H1 (cell line): Measurements from ENCODE around the gene RCOR2. TPM values are rescaled to one million over a fixed set of nuclear protein-coding genes. Genes with fewer than 3 reads are reported as not detected.

ENCODE experiments used
- CHD1 ChIP-seq: IDR thresholded peaks from 2 replicates; pipeline ENCODE4 v1.6.1; 2012; ENCODE audit warnings: low read depth, low read length, improper control_type of control experiment
- CTCF ChIP-seq, 3 experiments: IDR thresholded peaks; 1 replicate in 2 of 3; 2 replicates in 1 of 3; pipeline versions ENCODE4 v1.5.1 to v1.6.1; 2011; ENCODE audit warnings: low read length in 3 of 3, mild to moderate bottlenecking in 3 of 3, inconsistent platforms in 2 of 3, low read depth in 1 of 3, moderate library complexity in 1 of 3; ENCODE audit not compliant: insufficient read depth in 1 of 3; ENCODE audit errors: control extremely low read depth in 1 of 3
- FOSL1 ChIP-seq: IDR thresholded peaks from 2 replicates; pipeline ENCODE4 v1.6.1; 2011; ENCODE audit warnings: mild to moderate bottlenecking, low read depth, low read length, moderate library complexity; ENCODE audit not compliant: insufficient read depth
- HDAC2 ChIP-seq, 2 experiments: fragments of 300-600 bp in 1 of 2; sonication (generic) in 1 of 2; IDR thresholded peaks; 2 replicates each; pipeline ENCODE4 v1.6.1; 2011 to 2012; ENCODE audit warnings: low read depth in 2 of 2, low read length in 2 of 2, mild to moderate bottlenecking in 2 of 2, moderate library complexity in 2 of 2, borderline replicate concordance in 1 of 2, inconsistent platforms in 1 of 2
- polyA plus RNA-seq, 7 experiments: library from polyadenylated mRNA; depleted of rRNA in 3 of 7; stranded (reverse) in 5 of 7; unstranded in 2 of 7; fragments of >200 nt in 5 of 7; fragments of 200-250 nt in 2 of 7; gene quantifications; 1 replicate in 5 of 7; 2 replicates in 1 of 7; 4 replicates in 1 of 7; pipeline versions ENCODE4 v1.2.1 to v1.2.3, GENCODE V29; 2011 to 2013; ENCODE audit warnings: missing spikeins in 2 of 7, mixed read lengths in 2 of 7
- total RNA-seq: library from RNA; stranded (reverse); fragmentation: NEBNext Ultra II Directional; extraction: Animal tissue kit (Norgen Biotek cat#: 25700); gene quantifications from 2 replicates; pipeline ENCODE4 v1.2.1, GENCODE V29; 2021

The RCOR2 gene
- total and polyA plus RNA-seq, 2 of the 8 experiments (the other 6 are each of a cell fraction or from before 2014, with no cell fraction given): 54.6 to 78.0 TPM

GRCh38 chr11:63869171-63869591 lies 47.8 kb downstream of the RCOR2 start (continued):
- TF ChIP-seq CTCF (IDR thresholded peaks at IDR 0.05; ENCODE audit: control extremely low read depth in 1 of 3, insufficient read depth in 1 of 3, low read depth in 1 of 3, low read length in 3 of 3) (no peak), HDAC2 (IDR thresholded peaks at IDR 0.05; ENCODE audit: borderline replicate concordance in 1 of 2, low read depth in 2 of 2, low read length in 2 of 2) (no peak), FOSL1 (no peak), CHD1 (no peak)
